ENCODE measurements around the gene SETBP1. TPM values are rescaled to one million over a fixed set of nuclear protein-coding genes. Genes with fewer than 3 reads are reported as not detected.

SETBP1 gene
- total RNA-seq, 1 experiment from 2014 or later: 0.05 TPM

- Histone ChIP-seq H3K27me3 (ENCODE audit: insufficient read depth, low read length) (no peaks in the 10 kb centered on the region), H4K20me1 (ENCODE audit: insufficient read depth) (no peaks in the 10 kb centered on the region), H3K4me3 (replicated peaks in 1 of 2; ENCODE audit: low read depth in 1 of 2, low read length in 2 of 2) (no peak overlapping the region), H3K36me3 (ENCODE audit: control insufficient read depth in 1 of 2, insufficient read depth in 2 of 2, low read length in 2 of 2) (no peaks in the 10 kb centered on the region), H3K9me3 (ENCODE audit: control insufficient read depth in 1 of 2, insufficient read depth in 1 of 2, low read depth in 1 of 2, low read length in 2 of 2) (peaks cover 4 to 25% of the 10 kb centered on the region in 2 experiments; a peak in 2 of 4 replicates), H3K4me1 (ENCODE audit: control insufficient read depth in 1 of 2, insufficient read depth in 2 of 2, low read length in 2 of 2) (no peaks in the 10 kb centered on the region), H2AFZ (ENCODE audit: low read depth, low read length, poor library complexity, severe bottlenecking) (no peak overlapping the region), H3K9ac (ENCODE audit: low read length) (no peak overlapping the region), H3K4me2 (ENCODE audit: low read length) (no peak overlapping the region), H3K9me2 (ENCODE audit: insufficient read depth) (no peaks in the 10 kb centered on the region), H3K79me2 (ENCODE audit: insufficient read depth, low read length) (no peaks in the 10 kb centered on the region), H3K27ac (ENCODE audit: low read depth, low read length) (no peak overlapping the region)
- CTCF ChIA-PET: no interaction called here
- intact Hi-C loops (cut with micrococcal nuclease): no loop called here
- no peak for ATAC-seq
- BruUV-seq (replicated peaks): no TSS peak
- RAD21 ChIA-PET (ENCODE audit: low non-redundant PET in 1 of 2, low total read pairs in 2 of 2, uncharacterized antibody in 2 of 2, unreplicated experiment in 2 of 2): no interaction called here
- DNase-seq (ENCODE audit: low read depth, low spot score): no peak
- no peak for TF ChIP-seq TCF7L2 (IDR thresholded peaks at IDR 0.05; ENCODE audit: borderline replicate concordance, extremely low read depth, insufficient read depth, insufficient read length)
- TF ChIP-seq, protein P1, sequence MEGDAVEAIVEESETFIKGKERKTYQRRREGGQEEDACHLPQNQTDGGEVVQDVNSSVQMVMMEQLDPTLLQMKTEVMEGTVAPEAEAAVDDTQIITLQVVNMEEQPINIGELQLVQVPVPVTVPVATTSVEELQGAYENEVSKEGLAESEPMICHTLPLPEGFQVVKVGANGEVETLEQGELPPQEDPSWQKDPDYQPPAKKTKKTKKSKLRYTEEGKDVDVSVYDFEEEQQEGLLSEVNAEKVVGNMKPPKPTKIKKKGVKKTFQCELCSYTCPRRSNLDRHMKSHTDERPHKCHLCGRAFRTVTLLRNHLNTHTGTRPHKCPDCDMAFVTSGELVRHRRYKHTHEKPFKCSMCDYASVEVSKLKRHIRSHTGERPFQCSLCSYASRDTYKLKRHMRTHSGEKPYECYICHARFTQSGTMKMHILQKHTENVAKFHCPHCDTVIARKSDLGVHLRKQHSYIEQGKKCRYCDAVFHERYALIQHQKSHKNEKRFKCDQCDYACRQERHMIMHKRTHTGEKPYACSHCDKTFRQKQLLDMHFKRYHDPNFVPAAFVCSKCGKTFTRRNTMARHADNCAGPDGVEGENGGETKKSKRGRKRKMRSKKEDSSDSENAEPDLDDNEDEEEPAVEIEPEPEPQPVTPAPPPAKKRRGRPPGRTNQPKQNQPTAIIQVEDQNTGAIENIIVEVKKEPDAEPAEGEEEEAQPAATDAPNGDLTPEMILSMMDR (IDR thresholded peaks at IDR 0.05 in 2 of 3, conservative IDR thresholded peaks at IDR 0.05 in 1 of 3; ENCODE audit: borderline replicate concordance in 1 of 3, insufficient read depth in 1 of 3, low read depth in 2 of 3, low read length in 2 of 3): no peak
- no peak for TF ChIP-seq SP1 (IDR thresholded peaks at IDR 0.05; ENCODE audit: low read depth)
- TF ChIP-seq SRF (IDR thresholded peaks at IDR 0.05; ENCODE audit: low read depth): no peak
- no peak for TF ChIP-seq EZH2 (IDR thresholded peaks at IDR 0.05)
- no peak for TF ChIP-seq ZNF274 (IDR thresholded peaks at IDR 0.05; ENCODE audit: low read depth, low read length)
- TF ChIP-seq EGR1 (IDR thresholded peaks at IDR 0.05; ENCODE audit: low read depth): no peak
- TF ChIP-seq, protein P2, sequence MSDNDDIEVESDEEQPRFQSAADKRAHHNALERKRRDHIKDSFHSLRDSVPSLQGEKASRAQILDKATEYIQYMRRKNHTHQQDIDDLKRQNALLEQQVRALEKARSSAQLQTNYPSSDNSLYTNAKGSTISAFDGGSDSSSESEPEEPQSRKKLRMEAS (IDR thresholded peaks at IDR 0.05): no peak
- no peak for TF ChIP-seq JUND (IDR thresholded peaks at IDR 0.05)
- TF ChIP-seq SIN3A (IDR thresholded peaks at IDR 0.05; ENCODE audit: low read depth): no peak
- no peak for TF ChIP-seq CEBPB (IDR thresholded peaks at IDR 0.05; ENCODE audit: low read depth)
- TF ChIP-seq, protein P3, sequence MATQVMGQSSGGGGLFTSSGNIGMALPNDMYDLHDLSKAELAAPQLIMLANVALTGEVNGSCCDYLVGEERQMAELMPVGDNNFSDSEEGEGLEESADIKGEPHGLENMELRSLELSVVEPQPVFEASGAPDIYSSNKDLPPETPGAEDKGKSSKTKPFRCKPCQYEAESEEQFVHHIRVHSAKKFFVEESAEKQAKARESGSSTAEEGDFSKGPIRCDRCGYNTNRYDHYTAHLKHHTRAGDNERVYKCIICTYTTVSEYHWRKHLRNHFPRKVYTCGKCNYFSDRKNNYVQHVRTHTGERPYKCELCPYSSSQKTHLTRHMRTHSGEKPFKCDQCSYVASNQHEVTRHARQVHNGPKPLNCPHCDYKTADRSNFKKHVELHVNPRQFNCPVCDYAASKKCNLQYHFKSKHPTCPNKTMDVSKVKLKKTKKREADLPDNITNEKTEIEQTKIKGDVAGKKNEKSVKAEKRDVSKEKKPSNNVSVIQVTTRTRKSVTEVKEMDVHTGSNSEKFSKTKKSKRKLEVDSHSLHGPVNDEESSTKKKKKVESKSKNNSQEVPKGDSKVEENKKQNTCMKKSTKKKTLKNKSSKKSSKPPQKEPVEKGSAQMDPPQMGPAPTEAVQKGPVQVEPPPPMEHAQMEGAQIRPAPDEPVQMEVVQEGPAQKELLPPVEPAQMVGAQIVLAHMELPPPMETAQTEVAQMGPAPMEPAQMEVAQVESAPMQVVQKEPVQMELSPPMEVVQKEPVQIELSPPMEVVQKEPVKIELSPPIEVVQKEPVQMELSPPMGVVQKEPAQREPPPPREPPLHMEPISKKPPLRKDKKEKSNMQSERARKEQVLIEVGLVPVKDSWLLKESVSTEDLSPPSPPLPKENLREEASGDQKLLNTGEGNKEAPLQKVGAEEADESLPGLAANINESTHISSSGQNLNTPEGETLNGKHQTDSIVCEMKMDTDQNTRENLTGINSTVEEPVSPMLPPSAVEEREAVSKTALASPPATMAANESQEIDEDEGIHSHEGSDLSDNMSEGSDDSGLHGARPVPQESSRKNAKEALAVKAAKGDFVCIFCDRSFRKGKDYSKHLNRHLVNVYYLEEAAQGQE (IDR thresholded peaks at IDR 0.05; ENCODE audit: low read depth): no peak
- no peak for TF ChIP-seq FOSL1 (IDR thresholded peaks at IDR 0.05; ENCODE audit: low read depth)
- TF ChIP-seq EZH2phosphoT487 (IDR thresholded peaks at IDR 0.05; ENCODE audit: borderline replicate concordance): no peak
- TF ChIP-seq ZBTB33 (IDR thresholded peaks at IDR 0.05; ENCODE audit: extremely low read depth, insufficient replicate concordance, low read length): no peak
- no peak for TF ChIP-seq POLR2AphosphoS5 (IDR thresholded peaks at IDR 0.05; ENCODE audit: low read depth, low read length)
- TF ChIP-seq YY1 (IDR thresholded peaks at IDR 0.05; ENCODE audit: extremely low read depth, insufficient replicate concordance, low read depth, low read length): no peak
- TF ChIP-seq ZFX (IDR thresholded peaks at IDR 0.05): no peak
- POLR2A ChIA-PET: no interaction called here
Measured at GRCh38 chr18:44816050-44816449, 135.4 kb downstream of the SETBP1 start.
